Activated T-helper 2 cell treated with anti-CD3 and anti-CD28 coated beads, Interferon-gamma antibody, Interleukin-2, Interleukin-4, amounts not matched to agents 10 μg/mL and 5 μg/mL and 100 μg/mL, durations not matched to agents 14 hours and 24 hours and 36 hours (primary cell): ENCODE results near the gene SEZ6. TPM values are rescaled to one million over a fixed set of nuclear protein-coding genes. Genes with fewer than 3 reads are reported as not detected.

Experiments
- DNase-seq: peaks from one replicate; pipeline ENCODE4 v3.0.0; 2021; ENCODE audit warnings: low spot score
- H3K27ac Mint-ChIP-seq: one replicate; pipeline ENCODE4 v1.8.0; 2021; ENCODE audit warnings: mixed read lengths
- H3K27me3 Mint-ChIP-seq: one replicate; pipeline ENCODE4 v1.8.0; 2021; ENCODE audit warnings: low read depth, mixed read lengths
- H3K36me3 Mint-ChIP-seq: one replicate; pipeline ENCODE4 v1.8.0; 2021; ENCODE audit warnings: low read depth, mixed read lengths
- H3K4me1 Mint-ChIP-seq: one replicate; pipeline ENCODE4 v1.8.0; 2021; ENCODE audit warnings: low read depth, mixed read lengths
- H3K4me3 Mint-ChIP-seq: one replicate; pipeline ENCODE4 v1.8.0; 2021; ENCODE audit warnings: low read depth, mild to moderate bottlenecking, moderate library complexity, mixed read lengths
- H3K9me3 Mint-ChIP-seq: one replicate; pipeline ENCODE4 v1.8.0; 2021; ENCODE audit warnings: mixed read lengths
- intact Hi-C: fragments of 100-400 bp; cut with micrococcal nuclease; formaldehyde crosslinking; loops from one replicate; pipeline ENCODE4 v1.15.1; 2023
- total RNA-seq: library from RNA; stranded (reverse); gene quantifications from 2 replicates; pipeline ENCODE4 v1.2.3, GENCODE V29; 2022

Gene SEZ6
- total RNA-seq, 1 donor from 2014 or later: not detected

GRCh38 chr17:28959471-28959871 is 46.4 kb downstream of the SEZ6 start:
- intact Hi-C loops: no loop called here
- no peak for DNase-seq
- no peak overlapping the region for H3K4me3 Mint-ChIP-seq

GRCh38 chr17:28958820-28959455 is 46.9 kb downstream of the SEZ6 start:
- H3K36me3 Mint-ChIP-seq: no peaks in the 10 kb centered on the region
- H3K9me3 Mint-ChIP-seq: no peaks in the 10 kb centered on the region
- intact Hi-C loops: no loop called here
- H3K4me3 Mint-ChIP-seq: no peak overlapping the region
- no peak for DNase-seq
- H3K27ac Mint-ChIP-seq: no peak overlapping the region
- no peaks in the 10 kb centered on the region for H3K4me1 Mint-ChIP-seq
- peaks cover 9% of the 10 kb centered on the region for H3K27me3 Mint-ChIP-seq

More at GRCh38 chr17:28959471-28959871, 46.4 kb downstream of the SEZ6 start:
- H3K9me3 Mint-ChIP-seq: no peaks in the 10 kb centered on the region
- H3K27ac Mint-ChIP-seq: no peak overlapping the region
- no peaks in the 10 kb centered on the region for H3K4me1 Mint-ChIP-seq
- H3K36me3 Mint-ChIP-seq: no peaks in the 10 kb centered on the region
- peaks cover 9% of the 10 kb centered on the region for H3K27me3 Mint-ChIP-seq

- DNase-seq: no peak
- Mint-ChIP-seq H3K27me3 (no peaks in the 10 kb centered on the region), H3K36me3 (no peaks in the 10 kb centered on the region), H3K27ac (no peak overlapping the region), H3K4me1 (no peaks in the 10 kb centered on the region), H3K4me3 (no peak overlapping the region), H3K9me3 (no peaks in the 10 kb centered on the region)
- intact Hi-C loops: no loop called here
Observed at GRCh38 chr17:28957992-28958355, 47.9 kb downstream of the SEZ6 start.

GRCh38 chr17:28957277-28957991 is 48.4 kb downstream of the SEZ6 start:
- DNase-seq: no peak
- Mint-ChIP-seq H3K36me3 (no peaks in the 10 kb centered on the region), H3K4me1 (no peaks in the 10 kb centered on the region), H3K27me3 (no peaks in the 10 kb centered on the region), H3K9me3 (no peaks in the 10 kb centered on the region), H3K27ac (no peak overlapping the region), H3K4me3 (no peak overlapping the region)
- intact Hi-C loops: no loop called here

GRCh38 chr17:28956861-28957260 is 49.0 kb downstream of the SEZ6 start:
- no peak for DNase-seq
- no peaks in the 10 kb centered on the region for H3K4me1 Mint-ChIP-seq
- no peaks in the 10 kb centered on the region for H3K9me3 Mint-ChIP-seq
- intact Hi-C loops: no loop called here
- no peaks in the 10 kb centered on the region for H3K36me3 Mint-ChIP-seq
- H3K27ac Mint-ChIP-seq: no peak overlapping the region
- no peaks in the 10 kb centered on the region for H3K27me3 Mint-ChIP-seq
- H3K4me3 Mint-ChIP-seq: no peak overlapping the region

- intact Hi-C loops: no loop called here
- no peaks in the 10 kb centered on the region for H3K36me3 Mint-ChIP-seq
- H3K4me3 Mint-ChIP-seq: no peak overlapping the region
- H3K4me1 Mint-ChIP-seq: no peaks in the 10 kb centered on the region
- H3K27me3 Mint-ChIP-seq: no peaks in the 10 kb centered on the region
- no peaks in the 10 kb centered on the region for H3K9me3 Mint-ChIP-seq
- no peak overlapping the region for H3K27ac Mint-ChIP-seq
- no peak for DNase-seq
Observed at GRCh38 chr17:28956112-28956511, 49.7 kb downstream of the SEZ6 start.

- Mint-ChIP-seq H3K4me3 (no peak overlapping the region), H3K4me1 (no peaks in the 10 kb centered on the region), H3K27me3 (no peaks in the 10 kb centered on the region), H3K36me3 (peaks cover 2% of the 10 kb centered on the region), H3K9me3 (no peaks in the 10 kb centered on the region), H3K27ac (no peak overlapping the region)
- DNase-seq: no peak
- intact Hi-C loops: no loop called here
Observed at GRCh38 chr17:28955408-28955807, 50.4 kb downstream of the SEZ6 start.

GRCh38 chr17:28954886-28955285 is 50.9 kb downstream of the SEZ6 start:
- Mint-ChIP-seq H3K36me3 (peaks cover 5% of the 10 kb centered on the region), H3K4me1 (no peaks in the 10 kb centered on the region), H3K27me3 (no peaks in the 10 kb centered on the region), H3K4me3 (no peak overlapping the region), H3K27ac (no peak overlapping the region), H3K9me3 (no peaks in the 10 kb centered on the region)
- DNase-seq: no peak
- intact Hi-C loops: loop anchor here (5.0 kb wide), 2 partner anchors 113 to 143 kb away; partner anchors contain the start of gene FAM222B

- H3K4me1 Mint-ChIP-seq: no peaks in the 10 kb centered on the region
- intact Hi-C loops: loop anchor here (5.0 kb wide), 2 partner anchors 111 to 141 kb away; partner anchors contain the start of gene FAM222B
- H3K27ac Mint-ChIP-seq: peak overlapping the region; percentile 59
- no peak overlapping the region for H3K4me3 Mint-ChIP-seq
- peak; percentile 47 for DNase-seq
- H3K27me3 Mint-ChIP-seq: no peaks in the 10 kb centered on the region
- no peaks in the 10 kb centered on the region for H3K9me3 Mint-ChIP-seq
- peaks cover 11% of the 10 kb centered on the region for H3K36me3 Mint-ChIP-seq
Observed at GRCh38 chr17:28953444-28954118, 52.3 kb downstream of the SEZ6 start.

- no peaks in the 10 kb centered on the region for H3K9me3 Mint-ChIP-seq
- H3K27me3 Mint-ChIP-seq: no peaks in the 10 kb centered on the region
- H3K4me3 Mint-ChIP-seq: no peak overlapping the region
- DNase-seq: peak; percentile 95
- no peak overlapping the region for H3K27ac Mint-ChIP-seq
- peaks cover 24% of the 10 kb centered on the region for H3K36me3 Mint-ChIP-seq
- H3K4me1 Mint-ChIP-seq: peaks cover 9% of the 10 kb centered on the region
- intact Hi-C loops: loop anchor here (1.0 to 5.0 kb wide), 5 partner anchors 110 to 342 kb away; partner anchors contain the start of genes FAM222B, NEK8, NUFIP2 and RPL23A
Observed at GRCh38 chr17:28951991-28952975, 53.5 kb downstream of the SEZ6 start.

GRCh38 chr17:28951428-28951990 is 54.3 kb downstream of the SEZ6 start, which contains the start of gene PHF12:
Gene PHF12 (minus strand): TSS chr17:28951518. CDS start chr17:28950960, 558 bp downstream.
- DNase-seq: peak; percentile 100
- intact Hi-C loops: loop anchor here (1.0 to 5.0 kb wide), 3 partner anchors 109 to 223 kb away; partner anchors contain the start of genes FAM222B and NEK8
- H3K4me3 Mint-ChIP-seq: peak within 1 kb of the TSS; percentile 95
- peak within 1 kb of the TSS; percentile 82 for H3K27ac Mint-ChIP-seq
- H3K27me3 Mint-ChIP-seq: no peaks in the 10 kb centered on the region
- peaks cover 13% of the 10 kb centered on the region for H3K4me1 Mint-ChIP-seq
- H3K9me3 Mint-ChIP-seq: no peaks in the 10 kb centered on the region
- peaks cover 29% of the 10 kb centered on the region for H3K36me3 Mint-ChIP-seq
